NCI-H1417 (cell line): ENCODE data around the gene TGFBR3.

Experiments used
- DNase-seq, 3 experiments: peaks; one replicate each; lab custom pipeline; 2025; lab: John Stamatoyannopoulos, UW

Gene TGFBR3

DNA sequence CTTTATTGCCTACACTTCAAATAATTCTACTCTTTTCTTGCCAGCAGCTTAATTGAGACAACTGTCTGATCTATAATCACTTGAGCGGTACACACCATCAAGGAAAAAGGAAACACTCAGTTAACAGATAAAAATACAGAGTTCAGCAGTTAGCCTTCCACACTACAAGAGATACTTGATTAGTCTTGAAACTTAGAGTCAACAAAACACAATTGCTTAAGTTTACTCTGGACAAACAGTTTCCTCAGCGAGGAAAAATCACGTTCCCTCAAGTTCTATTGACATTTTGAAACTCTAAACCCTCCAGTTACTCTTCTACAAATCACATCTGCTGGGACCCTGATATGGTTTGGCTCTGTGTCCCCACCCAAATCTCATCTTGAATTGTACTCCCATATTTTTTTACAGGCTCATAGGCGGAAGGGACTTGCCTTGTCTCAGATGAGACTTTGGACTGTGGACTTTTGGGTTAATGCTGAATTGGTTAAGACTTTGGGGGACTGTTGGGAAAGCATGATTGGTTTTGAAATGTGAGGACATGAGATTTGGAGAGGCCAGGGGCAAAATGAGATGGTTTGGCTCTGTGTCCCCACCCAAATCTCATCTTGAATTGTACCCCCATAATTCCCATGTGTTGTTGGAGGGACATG lies 244.9 kb downstream of the TGFBR3 start:
- no peak for DNase-seq

DNA sequence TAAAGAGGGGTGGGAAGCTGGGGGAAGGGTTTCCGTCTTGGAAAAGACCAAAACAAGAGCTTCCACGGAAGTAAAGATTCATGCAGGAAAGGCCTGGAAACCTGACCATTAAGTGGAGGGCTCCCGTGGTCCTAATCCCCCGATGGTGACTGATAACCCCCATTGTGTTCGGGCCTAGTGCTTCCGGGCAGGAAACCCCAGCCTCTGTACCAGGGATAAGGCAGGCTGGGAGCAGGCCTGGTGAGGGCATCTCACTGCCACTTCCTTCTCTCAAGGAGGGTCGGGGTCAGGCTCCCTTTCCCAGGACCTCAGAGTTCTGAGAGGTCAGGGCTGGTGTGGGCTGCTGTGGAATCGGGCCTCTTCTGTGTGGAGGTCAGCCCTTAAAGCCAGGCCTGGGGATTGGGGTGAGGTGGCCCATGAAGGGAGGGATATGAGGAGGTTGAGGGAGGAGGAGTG lies 248.4 kb downstream of the TGFBR3 start:
- DNase-seq = no peak

DNA sequence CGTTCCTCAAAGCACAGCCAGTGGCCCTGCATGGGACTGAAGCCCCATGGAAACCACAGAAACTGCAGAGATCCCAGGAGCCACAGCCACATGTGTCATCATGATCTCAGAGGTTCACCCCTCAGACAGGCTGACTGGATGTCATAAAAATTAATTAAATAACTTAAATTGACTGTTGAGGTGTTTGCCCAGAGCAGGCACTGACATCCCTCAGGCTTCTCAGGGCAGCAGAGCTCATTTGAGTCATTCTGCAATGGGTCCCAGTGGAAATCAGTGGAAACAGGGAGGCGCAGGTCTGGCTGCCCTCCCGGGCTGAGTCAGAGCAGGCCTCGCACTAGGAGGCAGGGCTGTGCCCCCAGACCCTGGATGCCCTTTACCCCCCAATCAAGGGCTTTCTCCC lies 250.2 kb downstream of the TGFBR3 start:
- no peak for DNase-seq

DNA sequence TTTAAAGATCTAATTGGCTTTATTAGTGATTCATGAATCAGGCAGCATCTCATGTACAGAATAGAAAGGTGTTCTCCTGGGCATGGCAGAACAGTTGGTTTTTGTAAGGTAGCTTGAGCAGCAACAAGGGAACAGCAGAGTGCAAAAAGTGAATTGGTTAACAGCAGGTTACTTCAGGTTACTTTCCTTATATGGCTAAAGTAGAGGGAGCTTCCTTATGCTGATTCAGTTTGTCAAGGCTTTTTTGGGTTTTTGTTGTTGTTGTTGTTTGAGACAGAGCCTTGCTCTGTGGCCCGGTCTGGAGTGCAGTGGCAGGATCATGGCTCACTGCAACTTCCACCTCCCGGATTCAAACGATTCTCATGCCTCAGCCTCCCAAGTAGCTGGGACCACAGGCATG lies 252.5 kb downstream of the TGFBR3 start:
- no peak for DNase-seq

DNA sequence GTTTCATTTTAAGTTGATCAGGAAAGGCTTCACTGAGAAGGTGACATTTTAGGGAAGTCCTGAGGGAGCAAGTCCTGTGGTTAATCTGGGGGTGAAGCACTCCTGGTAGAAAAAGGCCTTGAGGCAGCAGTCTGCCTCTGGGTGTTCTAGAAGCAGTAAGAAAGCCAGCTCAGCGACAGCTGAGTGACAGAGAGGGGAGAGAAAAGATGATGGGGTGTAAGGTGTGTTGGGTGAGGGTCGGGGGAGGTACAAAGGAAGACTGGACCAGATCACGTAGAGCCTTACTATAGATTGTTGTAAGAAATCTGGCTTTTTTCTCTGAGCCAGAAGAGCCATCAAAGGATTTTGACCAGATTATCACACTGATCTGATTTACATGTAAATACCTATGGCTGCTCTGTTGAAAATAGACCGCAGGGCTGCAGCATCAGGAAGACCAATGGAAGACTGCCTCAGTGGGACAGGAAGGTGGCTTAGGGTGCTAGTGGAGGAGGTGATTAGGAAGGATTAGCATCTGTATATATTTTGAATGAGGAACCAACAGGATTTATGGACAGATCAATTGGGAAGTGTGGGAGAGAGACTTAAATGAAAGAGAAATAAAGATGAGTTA lies 254.1 kb downstream of the TGFBR3 start:
- DNase-seq = no peak

DNA sequence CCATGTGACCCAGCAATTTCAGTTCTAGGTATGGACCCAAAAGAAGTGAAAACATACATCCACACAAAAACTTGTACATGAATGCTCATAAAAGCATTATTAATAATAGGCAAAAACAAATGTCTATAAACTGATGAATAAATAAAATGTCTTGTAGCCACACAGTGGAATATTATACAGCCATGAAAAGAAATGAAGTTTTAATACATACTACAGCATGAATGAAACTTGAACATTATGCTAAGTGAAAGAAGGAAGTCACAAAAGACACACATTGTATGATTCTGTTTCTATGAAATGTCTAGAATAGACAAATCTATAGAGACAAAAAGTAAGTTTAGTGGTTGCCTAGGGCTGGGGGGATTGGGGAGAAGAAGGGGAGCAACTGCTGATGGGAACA lies 255.1 kb downstream of the TGFBR3 start:
- no peak for DNase-seq
